Fibroblast of gingiva (primary cell): ENCODE measurements around the gene UGT1A4.

ENCODE experiments used
- DNase-seq: peaks from one replicate; pipeline ENCODE4 v3.0.0-alpha.2; 2011; ENCODE audit warnings: low read depth

The UGT1A4 gene

DNA sequence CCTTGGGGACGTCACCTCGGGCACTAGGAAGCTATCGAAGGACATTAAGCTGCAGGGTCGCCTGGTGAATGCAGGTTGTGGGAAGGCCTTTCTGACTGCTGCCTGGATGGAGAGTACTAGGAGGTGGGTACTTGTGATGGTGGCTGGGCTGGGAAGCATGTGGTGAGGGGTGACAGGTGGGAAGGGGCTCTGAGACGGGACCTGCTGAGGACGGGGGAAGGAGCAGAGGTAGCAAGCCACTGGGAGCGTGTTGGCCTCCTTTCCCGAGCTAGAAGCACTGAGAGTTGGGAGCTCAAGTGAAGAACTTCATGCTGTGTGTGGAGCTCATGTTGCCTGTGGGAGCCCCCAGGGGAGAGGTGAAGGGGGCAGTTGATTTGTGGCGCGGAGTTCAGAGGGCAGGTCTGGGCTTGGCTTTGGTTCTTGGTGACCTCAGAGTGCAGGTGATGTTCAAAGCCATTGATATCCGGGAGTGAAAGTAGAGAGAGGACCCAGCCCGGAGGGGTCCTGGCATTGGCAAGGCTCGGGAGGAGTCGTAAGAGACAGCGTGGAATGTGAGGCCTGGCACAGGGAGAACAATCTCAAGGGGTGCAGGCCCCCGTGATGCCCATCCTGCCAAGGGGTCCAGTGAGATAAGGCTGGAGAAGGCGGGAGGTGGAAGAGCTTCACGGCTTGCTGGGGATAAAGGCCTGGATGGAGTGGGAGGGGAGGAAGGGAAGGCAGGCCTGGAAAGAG is 72.8 kb downstream of the UGT1A4 start:
- no peak for DNase-seq

DNA sequence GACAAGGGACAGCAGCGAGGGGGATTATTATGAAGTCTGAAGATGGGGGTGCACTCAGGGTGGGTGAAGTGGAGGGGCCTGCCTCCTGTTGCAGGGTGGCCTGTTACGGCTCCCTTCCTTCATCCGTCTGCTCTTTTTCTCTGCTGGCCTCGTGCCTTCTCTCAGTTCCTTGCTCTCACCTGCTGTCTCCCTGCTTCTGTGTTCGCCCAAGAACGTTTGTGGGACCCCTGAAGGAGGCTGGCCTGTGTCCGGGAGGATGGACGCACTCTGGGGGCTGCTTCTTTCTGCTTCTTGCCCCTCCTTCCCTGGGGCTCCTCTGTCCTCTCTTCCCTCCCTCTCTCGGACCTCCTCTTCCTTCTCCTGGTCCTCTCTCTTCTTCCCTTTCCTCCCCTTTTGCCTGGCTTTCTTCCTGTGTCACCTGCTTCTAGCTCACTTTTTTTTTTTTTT is 73.4 kb downstream of the UGT1A4 start:
- DNase-seq, result no peak

DNA sequence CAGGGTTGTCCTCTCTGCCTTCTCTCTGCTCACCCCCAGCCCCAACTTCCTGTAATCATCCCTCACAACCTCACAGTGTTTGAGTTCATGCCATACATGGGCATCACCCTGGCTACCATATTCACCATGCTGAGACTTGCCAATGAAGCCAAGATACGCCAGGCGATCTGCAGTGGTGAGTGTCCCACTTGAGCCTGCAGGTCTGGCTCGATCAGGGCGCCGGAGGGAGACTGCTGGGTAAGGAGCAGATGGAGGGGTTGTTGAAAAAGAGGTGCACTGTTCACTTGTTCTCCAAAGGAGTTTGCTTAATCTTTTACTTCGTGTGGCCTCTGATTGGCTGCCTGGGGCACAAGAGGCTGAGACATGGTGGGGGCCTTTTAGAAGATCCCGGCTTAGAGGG is 74.2 kb downstream of the UGT1A4 start:
- no peak for DNase-seq

DNA sequence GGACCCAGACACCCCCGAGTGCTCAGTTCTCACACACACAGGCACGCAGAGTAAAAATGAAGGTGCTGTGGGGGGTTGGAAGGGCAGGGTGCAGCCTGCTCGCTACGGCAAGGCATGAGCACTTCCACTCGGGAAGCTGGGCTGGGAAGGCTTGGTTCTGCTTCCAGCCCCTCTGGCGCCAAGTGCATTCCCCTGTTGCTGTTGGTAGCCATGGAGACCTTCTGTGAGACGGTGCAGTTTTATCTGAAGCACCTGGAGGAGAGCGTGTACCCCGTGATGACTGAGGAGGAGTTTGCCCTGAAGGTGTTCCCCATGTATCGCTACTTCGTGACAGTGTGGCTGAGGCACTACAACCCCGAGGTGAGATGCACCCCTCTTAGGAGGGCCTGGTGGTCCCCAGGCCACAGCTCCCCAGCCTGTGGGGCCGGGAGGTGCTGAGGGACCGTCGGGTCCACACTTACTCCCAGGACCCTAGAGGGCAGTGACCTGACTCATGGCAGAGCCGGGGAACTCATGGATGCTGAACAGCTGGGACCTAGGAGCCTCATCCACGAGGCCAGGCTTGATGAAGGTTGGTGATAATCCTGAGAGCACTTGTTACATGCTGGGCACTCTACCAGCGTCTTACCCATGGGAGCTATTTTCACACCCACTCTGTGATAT is 75.1 kb downstream of the UGT1A4 start:
- DNase-seq, result no peak

DNA sequence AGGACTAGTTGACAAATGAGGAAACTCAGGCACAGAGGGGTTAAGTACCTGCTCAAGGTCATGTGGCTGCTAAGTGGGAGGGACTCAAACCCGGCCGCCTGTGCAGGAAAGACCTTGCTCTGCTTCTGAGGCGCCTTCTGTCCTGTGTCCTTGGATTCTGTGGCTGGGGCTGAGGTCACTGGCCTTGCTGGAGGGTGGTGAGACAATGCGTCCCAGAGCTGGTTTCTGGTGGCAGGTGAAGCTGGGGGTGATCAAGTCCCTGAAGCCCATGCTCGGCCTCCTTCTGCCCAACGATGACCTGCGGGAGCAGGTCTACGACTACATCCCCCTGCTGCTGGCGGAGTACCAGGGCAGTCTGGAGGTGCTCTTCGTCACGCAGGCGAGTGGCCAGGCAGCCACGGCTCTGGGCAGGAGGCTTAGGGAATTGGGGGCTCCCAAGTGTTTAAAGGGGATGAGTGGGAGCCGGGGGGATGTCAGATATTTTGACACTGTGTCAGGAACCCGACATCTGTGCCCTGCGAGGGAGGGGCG is 75.7 kb downstream of the UGT1A4 start:
- DNase-seq, result no peak

DNA sequence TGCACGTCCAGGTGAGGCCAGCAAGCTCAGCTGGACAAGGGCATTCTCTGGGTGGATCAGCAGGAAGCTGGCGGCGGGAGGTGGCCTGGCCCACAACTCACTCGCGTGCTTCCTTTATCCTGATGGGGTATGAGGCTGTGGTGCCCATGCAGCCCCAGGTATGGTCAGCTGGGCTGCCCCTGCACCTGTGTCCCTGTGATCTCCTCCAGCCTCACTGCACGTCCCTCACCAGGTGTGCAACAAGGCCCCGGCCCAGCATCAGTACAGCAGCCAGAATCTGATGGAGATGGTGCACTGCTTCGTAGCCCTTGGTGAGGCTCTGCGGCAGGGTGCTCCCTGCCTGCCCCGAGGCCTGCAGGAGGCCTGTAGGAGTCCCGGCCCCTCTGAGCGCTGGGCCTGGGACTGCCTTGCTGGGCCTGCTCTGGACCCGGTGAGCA is 77.2 kb downstream of the UGT1A4 start:
- no peak for DNase-seq

DNA sequence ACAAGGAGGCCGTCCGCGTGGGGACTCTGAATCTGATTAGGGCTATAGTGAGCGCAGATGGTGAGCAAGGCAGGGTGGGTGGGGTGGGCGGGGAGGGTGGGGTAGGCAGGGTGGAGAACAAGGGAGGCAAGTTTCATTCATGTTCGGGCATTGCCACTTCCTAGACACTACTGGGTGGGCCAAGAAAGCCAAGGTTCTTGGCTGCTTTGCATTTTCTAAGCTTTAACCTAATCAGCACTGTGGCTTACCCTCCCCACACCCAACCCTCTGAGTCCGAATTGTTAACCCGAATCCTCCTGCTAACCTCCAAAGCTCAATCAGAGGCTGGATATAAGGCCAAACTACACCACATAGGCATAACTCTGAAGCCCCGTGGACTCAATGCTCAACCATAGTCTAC is 77.7 kb downstream of the UGT1A4 start:
- DNase-seq, result no peak

DNA sequence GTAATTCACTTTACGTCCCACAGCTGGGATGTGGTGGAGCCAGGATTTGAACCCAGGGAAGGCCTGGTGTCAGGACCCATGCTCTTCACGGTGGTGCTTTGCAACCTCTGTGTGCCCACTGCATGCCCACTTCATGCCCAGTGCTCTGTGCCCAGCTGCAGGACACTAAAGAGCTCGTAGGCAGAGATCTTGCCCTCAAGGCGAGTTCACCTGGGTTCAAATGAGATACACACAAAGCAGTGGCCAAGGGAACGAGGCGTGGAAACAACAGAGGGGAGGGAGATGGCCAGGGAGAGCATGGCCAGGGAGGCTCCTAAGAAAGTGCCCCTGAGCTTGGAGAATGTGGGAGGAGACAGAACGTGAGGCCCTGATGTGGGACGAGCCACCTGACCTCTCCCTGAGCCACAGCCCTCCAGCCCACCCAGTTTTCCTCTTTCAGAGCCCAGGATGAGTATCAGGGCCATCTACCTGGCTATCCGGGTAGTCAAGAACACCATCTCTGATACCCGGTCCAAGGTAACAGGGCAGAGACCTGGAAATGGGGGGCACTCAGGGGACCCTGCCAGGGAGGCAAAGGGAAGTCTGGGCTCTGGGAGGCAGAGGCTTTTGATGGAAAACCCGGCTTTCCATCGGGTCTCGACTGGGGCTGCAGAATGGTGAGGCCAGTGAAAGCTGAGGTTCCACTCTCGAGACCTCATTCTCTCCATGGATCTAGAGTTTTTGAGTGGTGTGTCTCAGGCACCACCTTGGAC is 80.0 kb downstream of the UGT1A4 start:
- DNase-seq, result no peak

DNA sequence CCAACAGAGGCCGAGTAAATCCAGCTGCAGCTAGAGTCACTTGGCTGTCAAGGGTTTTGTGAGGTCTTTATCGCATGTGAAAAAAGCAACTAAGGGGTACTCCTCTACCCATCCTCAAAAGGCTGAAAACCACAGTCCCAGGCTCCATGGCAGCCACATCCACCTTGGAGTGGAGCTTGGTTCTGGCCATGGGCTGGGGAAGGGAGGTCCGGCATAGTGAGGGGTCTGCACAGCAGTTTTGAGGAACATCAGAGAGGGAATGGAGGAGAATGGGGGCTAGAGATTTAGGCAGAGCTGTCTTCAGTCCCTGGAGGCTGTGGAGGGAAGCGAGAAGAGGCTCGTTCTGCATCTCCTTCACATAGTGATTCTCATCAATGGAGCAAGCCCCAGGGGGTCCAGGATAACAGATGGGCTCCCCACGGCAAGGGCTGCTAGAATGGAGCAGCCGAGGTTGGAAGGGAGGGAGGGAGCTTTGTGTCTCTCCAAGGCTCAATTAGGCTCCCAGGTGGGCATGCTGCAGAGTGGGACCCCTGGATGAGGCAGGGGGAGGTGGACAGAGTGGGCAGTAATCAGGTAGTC is 80.6 kb downstream of the UGT1A4 start:
- DNase-seq, result no peak

DNA sequence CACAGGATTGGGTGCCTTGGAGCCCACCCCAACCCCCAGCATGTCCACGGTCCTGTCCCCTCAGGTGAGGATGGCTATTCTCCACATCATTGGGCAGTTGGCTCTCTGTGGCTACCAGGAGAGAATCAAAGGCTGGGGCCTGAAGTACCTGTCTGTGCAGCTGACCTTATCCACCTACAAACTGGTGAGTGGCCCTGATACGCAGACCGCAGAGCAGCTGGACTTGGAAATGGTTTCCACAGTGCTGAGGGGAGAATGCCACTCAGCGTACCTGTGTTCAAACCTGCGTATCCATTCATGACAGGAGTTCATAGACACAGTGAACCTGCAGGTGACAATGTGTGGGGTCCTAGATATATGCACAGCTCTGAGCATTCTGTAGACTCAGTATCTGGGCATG is 81.2 kb downstream of the UGT1A4 start:
- DNase-seq, result no peak

DNA sequence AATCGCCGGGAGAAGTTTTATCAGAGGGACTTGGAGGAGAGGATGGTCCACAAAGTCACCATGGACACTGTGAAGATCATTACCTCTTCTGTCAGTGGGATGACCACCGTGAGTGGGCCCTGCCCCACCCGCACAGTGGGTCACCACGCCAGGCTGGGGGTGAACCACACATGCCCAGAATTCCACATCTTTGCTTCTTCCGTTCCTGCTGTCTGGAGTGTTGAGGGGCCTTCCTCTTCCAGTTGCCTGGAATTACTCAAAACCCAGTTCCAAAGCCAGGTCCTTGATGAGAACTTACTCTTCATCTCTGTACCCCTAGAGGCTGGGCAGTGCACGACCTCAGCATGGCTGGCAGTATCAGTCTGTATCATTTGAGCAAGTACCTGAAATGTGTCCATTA is 81.7 kb downstream of the UGT1A4 start:
- DNase-seq, result no peak

DNA sequence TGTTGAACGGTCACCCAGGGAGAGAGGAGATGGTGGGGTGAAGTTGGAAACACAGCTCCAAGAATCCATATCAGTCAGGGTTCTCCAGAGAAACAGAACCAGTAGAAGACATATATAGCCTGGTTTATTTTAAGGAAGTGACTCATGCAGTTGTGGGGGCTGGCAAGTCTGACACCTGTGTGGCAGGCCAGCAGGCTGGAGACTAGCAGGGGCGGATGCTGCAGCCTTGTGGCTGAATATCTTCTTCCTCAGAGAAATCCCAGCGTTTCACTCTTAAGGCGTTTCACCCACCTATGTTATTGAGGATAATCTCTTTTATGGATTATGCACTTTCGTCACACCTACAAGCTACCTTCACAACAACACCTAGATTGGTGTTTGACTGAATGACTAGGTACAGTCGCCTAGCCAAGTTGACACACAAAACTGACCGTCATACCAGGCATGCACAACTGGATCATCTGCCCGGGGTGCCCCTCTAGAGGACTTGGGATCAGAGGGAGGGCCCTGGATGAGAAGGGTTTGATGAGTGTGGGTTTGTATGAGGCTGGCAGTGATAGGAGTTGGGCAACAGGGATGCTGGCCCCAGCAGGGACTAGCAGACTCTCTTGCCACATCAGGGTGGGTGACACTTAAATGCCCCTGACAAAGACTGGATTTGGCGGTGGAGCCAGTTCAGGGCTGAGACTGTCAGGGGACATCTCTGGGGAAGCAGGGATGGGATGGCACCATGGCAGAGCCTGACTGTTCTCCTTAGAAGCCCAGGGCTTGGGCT is 83.0 kb downstream of the UGT1A4 start:
- DNase-seq, result no peak

DNA sequence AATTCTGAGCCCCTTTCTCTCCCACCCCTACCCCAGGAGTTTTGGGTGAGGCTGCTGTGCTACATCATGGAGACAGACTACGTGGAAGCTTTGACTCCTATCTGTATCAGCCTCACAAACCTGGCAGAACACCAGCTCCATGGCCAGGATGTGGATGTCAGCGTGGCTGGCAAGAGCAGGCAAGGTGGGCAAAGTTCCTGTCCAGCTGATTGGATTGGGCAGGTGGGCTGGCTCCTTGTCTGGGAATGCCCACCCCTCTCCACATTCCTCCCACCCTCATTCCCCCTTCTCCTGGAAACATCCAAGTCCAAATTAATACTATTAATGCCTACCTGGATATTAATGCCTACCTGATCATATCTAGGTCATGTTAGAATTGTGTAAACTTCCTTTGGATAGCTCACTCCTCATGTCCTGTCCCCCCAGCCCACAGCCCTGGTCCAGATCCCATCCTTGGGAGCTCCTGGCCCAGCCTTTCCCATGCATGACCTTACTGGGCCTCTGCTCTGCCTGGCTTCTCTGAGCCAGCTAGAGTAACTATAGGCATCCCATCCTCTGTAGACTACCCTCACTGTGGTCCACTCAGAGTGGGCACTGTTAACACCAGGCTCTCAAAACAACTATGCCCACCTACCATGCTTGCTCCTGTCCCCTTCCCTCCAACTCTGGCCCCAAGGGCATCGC is 83.7 kb downstream of the UGT1A4 start:
- DNase-seq, result no peak

DNA sequence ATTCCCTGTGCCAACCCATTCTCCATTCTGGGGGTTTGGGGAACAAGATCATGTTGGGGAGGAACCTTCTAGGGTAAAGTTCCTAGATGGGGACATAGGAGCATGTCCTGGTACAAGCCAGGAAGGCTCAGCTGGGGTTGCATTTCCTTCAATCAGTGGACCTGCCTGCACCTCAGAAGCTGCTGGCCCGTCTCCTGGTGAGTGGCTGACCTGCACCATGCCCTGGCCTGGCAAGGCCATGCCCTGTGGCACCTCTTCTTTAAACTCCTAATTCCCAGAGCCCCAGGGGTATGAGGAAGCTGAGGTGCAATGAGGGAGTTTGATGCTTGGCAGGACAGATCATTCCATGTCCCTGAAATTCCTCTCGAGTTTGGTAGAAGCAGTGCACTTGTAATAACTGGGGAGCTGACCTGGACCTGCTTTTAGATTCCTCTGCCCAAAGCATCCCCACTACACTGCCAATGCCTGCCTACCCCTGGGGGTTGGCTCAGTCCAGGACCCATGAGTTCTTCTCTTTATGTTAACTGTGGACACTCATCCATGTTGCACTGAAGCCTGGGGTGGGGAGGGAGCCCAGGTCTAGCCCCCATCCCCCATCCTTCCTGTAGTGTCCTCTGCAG is 84.9 kb downstream of the UGT1A4 start:
- no peak for DNase-seq

DNA sequence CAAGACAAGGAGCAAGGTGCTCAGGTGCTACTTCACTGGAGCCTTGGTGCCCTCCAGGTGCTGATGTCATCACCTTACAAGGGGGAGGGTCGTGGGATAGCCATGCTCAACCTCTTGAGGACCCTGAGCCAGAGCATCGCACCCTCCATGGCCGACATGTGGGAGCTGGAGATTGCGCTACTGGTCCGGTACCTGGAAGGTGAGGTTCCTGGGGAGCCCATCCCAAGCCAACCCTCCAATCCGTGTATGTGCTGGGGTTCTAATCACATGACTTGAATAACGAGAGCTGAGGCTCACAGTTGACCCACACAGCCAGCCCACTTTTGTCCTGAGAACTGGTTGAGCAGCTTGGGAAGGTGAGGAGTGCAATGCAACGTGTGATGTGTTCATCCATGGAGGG is 85.5 kb downstream of the UGT1A4 start:
- no peak for DNase-seq

DNA sequence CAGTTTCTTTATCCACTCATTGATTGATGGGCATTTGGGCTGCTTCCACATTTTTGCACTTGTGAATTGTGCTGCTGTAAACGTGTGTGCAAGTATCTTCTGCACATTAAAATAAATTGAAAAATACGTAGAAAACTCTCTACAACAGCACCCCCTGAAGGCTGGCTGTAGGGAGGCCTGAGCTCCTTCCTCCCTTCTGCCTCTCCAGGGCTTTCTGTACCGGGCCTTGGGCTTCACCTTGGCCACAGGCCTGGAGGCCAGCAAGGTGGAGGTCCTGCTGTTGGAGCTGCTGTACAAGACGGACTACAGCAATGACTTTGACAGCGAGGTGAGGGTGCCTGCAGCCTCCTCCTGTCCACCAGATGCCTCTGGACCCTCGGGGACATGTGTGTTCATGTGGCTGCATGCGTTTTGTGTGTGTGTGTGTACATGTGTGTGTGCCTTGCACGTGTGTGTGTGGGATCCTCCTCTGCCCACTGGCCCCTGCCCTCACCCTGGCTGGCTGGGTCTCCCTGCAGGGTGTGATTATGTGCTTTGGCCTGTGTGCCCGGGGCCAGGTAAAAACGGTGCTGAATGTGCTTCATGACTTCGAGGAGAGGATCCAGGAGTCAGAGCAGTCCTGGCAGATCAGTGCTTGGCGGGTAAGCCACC is 88.8 kb downstream of the UGT1A4 start:
- no peak for DNase-seq

DNA sequence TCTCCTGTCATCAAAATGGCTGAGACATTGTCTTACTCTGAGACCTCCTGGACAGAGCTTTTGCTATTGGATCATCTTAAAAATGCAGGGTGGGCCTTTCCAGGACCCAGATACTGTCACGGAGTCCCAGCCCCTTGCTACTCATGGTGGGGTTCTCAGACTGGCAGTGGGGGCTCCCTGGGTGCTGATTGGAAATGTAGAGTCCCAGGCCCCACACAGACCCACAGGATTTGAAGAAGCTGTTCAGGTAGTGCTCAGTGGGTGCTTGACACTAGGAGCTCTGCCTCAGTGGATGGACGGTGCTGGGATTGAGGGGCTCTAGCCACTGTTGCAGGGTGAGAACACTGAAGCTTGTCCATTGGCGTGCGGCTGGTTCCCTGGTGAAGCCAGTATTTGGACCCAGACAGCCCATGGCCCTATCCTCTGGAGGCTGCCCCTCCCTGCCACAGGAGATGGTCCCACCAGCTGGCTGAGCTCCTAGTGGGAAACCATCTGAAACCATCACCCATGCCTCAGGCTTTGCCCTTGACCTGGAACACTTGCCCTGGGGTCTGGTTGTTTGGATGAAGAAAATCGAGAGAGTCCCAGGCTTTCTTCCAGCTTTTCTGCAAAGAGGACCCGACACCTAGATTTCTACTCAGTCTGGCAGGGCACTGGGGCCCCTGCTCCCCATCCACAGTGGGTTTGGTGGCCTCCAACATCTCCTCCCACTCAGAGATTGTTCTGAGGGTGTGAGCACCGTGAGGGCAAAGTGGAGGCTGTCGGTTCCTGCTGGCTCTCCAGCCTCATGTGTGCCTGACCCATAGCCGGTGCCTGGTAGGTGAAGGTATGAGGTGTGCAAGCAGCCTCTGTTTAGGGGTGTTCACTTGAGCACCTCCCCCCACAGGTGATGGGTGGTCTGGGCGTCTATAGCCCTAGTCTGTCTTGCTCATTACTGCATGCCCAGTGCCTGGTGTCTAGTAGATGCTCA is 89.7 kb downstream of the UGT1A4 start:
- no peak for DNase-seq

DNA sequence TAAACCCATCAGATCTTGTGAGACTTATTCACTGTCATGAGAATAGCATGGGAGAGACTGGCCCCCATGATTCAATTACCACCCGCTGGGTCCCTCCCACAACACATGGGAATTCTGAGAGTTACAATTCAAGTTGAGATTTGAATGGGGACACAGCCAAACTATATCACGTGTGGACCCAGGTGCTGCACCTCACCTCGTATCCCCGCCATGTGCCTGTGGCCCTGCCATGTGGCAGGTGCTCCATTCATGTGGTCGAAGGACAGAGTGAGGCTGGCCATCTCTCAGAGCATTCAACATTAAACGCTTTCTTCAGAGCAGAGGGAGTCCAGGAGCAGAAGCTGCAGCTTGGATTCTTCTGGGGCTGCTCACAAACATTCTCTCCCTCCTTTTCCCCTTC is 91.8 kb downstream of the UGT1A4 start:
- DNase-seq, result no peak

DNA sequence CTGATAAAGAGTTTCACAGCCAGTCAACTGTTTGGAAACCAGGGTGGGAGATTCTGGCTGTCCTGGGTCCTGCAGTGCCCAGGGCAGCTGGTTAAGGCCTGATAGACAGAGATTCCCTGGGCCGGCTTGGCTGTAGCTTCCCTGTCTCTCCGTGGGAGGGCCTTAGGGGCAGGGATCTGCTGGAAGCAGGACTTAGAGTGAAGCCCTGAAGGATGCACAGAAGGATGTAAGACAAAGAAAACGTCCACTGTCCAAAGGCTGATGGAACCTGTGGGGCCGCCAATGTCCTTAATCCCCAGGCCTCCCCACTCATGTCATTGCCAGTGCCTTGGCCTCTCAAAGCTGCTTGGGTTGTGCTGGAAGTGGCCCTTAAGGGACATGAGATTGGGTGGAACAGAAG is 92.6 kb downstream of the UGT1A4 start:
- DNase-seq, result no peak
